Right ventricle myocardium superior (tissue), 1 donor: ENCODE data around the gene UBASH3A. TPM values are rescaled to one million over a fixed set of nuclear protein-coding genes. Genes with fewer than 3 reads are reported as not detected.

ENCODE experiments used
- ATAC-seq: fragments of 200-7000 bp; cut with Tn5 transposase; one replicate; pipeline ENCODE4 v1.9.1; 2020; ENCODE audit warnings: mild to moderate bottlenecking; ENCODE audit not compliant: poor library complexity
- DNase-seq: peaks from one replicate; pipeline ENCODE4 v3.0.0-alpha.2; 2020
- intact Hi-C: fragments of 100-400 bp; cut with DNase I; formaldehyde crosslinking; loops from one replicate; pipeline ENCODE4 v1.11.2; 2022
- total RNA-seq: library from RNA; stranded (reverse); fragmentation: NEBNext Ultra II Directional; extraction: Animal tissue kit (Norgen Biotek cat#: 25700); gene quantifications from one replicate; pipeline ENCODE4 v1.2.1, GENCODE V29; 2021
- donor health status: DM: no; HTN: yes; CAD: no; lungs with severe emphysema.

UBASH3A gene
- total RNA-seq, 1 donor from 2014 or later, result not detected

- DNase-seq (no peak), ATAC-seq (no peak)
- intact Hi-C loops, result loop anchor here (5.0 kb wide), 1 partner anchor 312 kb away; no protein-coding TSS in a partner anchor
Measured at GRCh38 chr21:42454786-42455185, 51.1 kb downstream of the UBASH3A start.

- ATAC-seq, result no peak
- intact Hi-C loops, result no loop called here
- no peak for DNase-seq
Measured at GRCh38 chr21:42455196-42455595, 51.5 kb downstream of the UBASH3A start.

GRCh38 chr21:42455754-42456440 lies 52.2 kb downstream of the UBASH3A start:
- ATAC-seq (no peak), DNase-seq (no peak)
- intact Hi-C loops, result no loop called here

GRCh38 chr21:42456457-42456856 lies 52.8 kb downstream of the UBASH3A start:
- intact Hi-C loops, result no loop called here
- DNase-seq (no peak), ATAC-seq (no peak)

- no peak for DNase-seq
- intact Hi-C loops, result no loop called here
- ATAC-seq, result no peak
Measured at GRCh38 chr21:42459082-42459460, 55.4 kb downstream of the UBASH3A start.

GRCh38 chr21:42459546-42460215 lies 56.0 kb downstream of the UBASH3A start:
- DNase-seq (no peak), ATAC-seq (no peak)
- intact Hi-C loops, result no loop called here

- ATAC-seq (no peak), DNase-seq (no peak)
- intact Hi-C loops, result no loop called here
Measured at GRCh38 chr21:42460391-42461184, 56.9 kb downstream of the UBASH3A start.

GRCh38 chr21:42461185-42461520 lies 57.5 kb downstream of the UBASH3A start:
- no peak for DNase-seq
- no peak for ATAC-seq
- intact Hi-C loops, result no loop called here

GRCh38 chr21:42461881-42462877 lies 58.5 kb downstream of the UBASH3A start:
- intact Hi-C loops, result no loop called here
- ATAC-seq, result no peak

GRCh38 chr21:42463861-42464515 lies 60.3 kb downstream of the UBASH3A start:
- intact Hi-C loops, result no loop called here
- no peak for ATAC-seq
- no peak for DNase-seq

More at GRCh38 chr21:42461881-42462877, 58.5 kb downstream of the UBASH3A start:
- DNase-seq, result no peak

- intact Hi-C loops, result no loop called here
Measured at GRCh38 chr21:42465008-42465802, 61.5 kb downstream of the UBASH3A start.

GRCh38 chr21:42465803-42466127 lies 62.1 kb downstream of the UBASH3A start:
- intact Hi-C loops, result no loop called here
- DNase-seq, result no peak
- ATAC-seq, result no peak

More at GRCh38 chr21:42465008-42465802, 61.5 kb downstream of the UBASH3A start:
- DNase-seq (no peak), ATAC-seq (peak; percentile 26)

- intact Hi-C loops, result no loop called here
- no peak for DNase-seq
Measured at GRCh38 chr21:42466700-42467099, 63.0 kb downstream of the UBASH3A start.

GRCh38 chr21:42467140-42467983 lies 63.7 kb downstream of the UBASH3A start:
- no peak for DNase-seq
- ATAC-seq, result peak; percentile 67
- intact Hi-C loops, result no loop called here

More at GRCh38 chr21:42466700-42467099, 63.0 kb downstream of the UBASH3A start:
- ATAC-seq, result no peak

GRCh38 chr21:42468491-42469131 lies 64.9 kb downstream of the UBASH3A start:
- intact Hi-C loops, result no loop called here
- no peak for DNase-seq
- ATAC-seq, result no peak

- ATAC-seq, result no peak
- DNase-seq, result no peak
- intact Hi-C loops, result no loop called here
Measured at GRCh38 chr21:42469272-42469671, 65.6 kb downstream of the UBASH3A start.
